ENCODE data around the gene SMAD4. TPM values are rescaled to one million over a fixed set of nuclear protein-coding genes. Genes with fewer than 3 reads are reported as not detected.

Gene SMAD4
- total and polyA plus RNA-seq, 2 donors (not counting 3 experiments of a cell fraction or from before 2014, with no cell fraction given): 63.5 to 82.8 TPM

GRCh38 chr18:51053814-51054213, 23.8 kb downstream of the SMAD4 start:
- no peaks in the 10 kb centered on the region for H4K20me1 ChIP-seq (replicated peaks; ENCODE audit: control insufficient read depth, extremely low read depth, insufficient read depth, low read length)
- DNase-seq (ENCODE audit: low read depth, low spot score) (no peak), FAIRE-seq (no peak)
- H3K79me2 ChIP-seq (ENCODE audit: control insufficient read depth, insufficient read depth, low read length): peaks cover 25% of the 10 kb centered on the region
- H3K9ac ChIP-seq (replicated peaks; ENCODE audit: extremely low read depth, insufficient read depth, low read length): no peak overlapping the region
- H3K4me3 ChIP-seq (replicated peaks in 1 of 3; ENCODE audit: insufficient read depth in 1 of 3, low read depth in 1 of 3, low read length in 3 of 3): no peak overlapping the region
- no peak overlapping the region for H3K27ac ChIP-seq (ENCODE audit: insufficient read depth, low read depth, low read length)
- H2AFZ ChIP-seq (ENCODE audit: low read depth, low read length): no peak overlapping the region
- H3K36me3 ChIP-seq (ENCODE audit: control insufficient read depth in 2 of 2, extremely low read depth in 1 of 2, insufficient read depth in 2 of 2, low read length in 2 of 2): peaks cover 2 to 7% of the 10 kb centered on the region in 2 experiments
- POLR2A ChIA-PET: interaction anchor here (0.6 kb wide), 1 partner anchor 30 kb away, joined by 3 read pairs; no protein-coding TSS in a partner anchor
- CTCF ChIA-PET: interaction anchor here (0.9 kb wide), 1 partner anchor 18 kb away, joined by 3 read pairs; no protein-coding TSS in a partner anchor
- intact Hi-C loops (cut with micrococcal nuclease) (no loop called here), dilution Hi-C loops (cut with MboI; ENCODE audit: extremely low pct_ligation_motif_present, low sequenced_read_pairs) (no loop called here)
- no peaks in the 10 kb centered on the region for H3K9me1 ChIP-seq (replicated peaks; ENCODE audit: control insufficient read depth, extremely low read depth, insufficient read depth, low read length)
- TF ChIP-seq POLR2A (IDR thresholded peaks at IDR 0.05; ENCODE audit: low read depth, low read length) (no peak), MYC (IDR thresholded peaks at IDR 0.05; ENCODE audit: low read depth, low read length) (no peak), GATA2 (IDR thresholded peaks at IDR 0.05; ENCODE audit: insufficient read depth, insufficient read length, low read depth, low read length) (no peak), EZH2 (IDR thresholded peaks at IDR 0.05; ENCODE audit: borderline replicate concordance, low read depth, low read length, severe bottlenecking) (no peak), JUN (IDR thresholded peaks at IDR 0.05; ENCODE audit: borderline replicate concordance, insufficient read depth, insufficient read length, low read depth) (no peak), FOS (IDR thresholded peaks at IDR 0.05; ENCODE audit: borderline replicate concordance, insufficient read depth, low read length) (no peak), CTCF (IDR thresholded peaks at IDR 0.05; ENCODE audit: extremely low read depth in 1 of 2, insufficient read depth in 1 of 2, low read depth in 1 of 2, low read length in 2 of 2) (no peak), POLR2AphosphoS5 (IDR thresholded peaks at IDR 0.05; ENCODE audit: insufficient read depth, low read depth, low read length) (no peak), MAX (IDR thresholded peaks at IDR 0.05; ENCODE audit: insufficient read depth, insufficient read length) (no peak)
- no peak overlapping the region for H3K4me2 ChIP-seq (ENCODE audit: insufficient read depth, low read length)
- H3K4me1 ChIP-seq (ENCODE audit: control insufficient read depth, extremely low read depth, insufficient read depth, low read length): no peaks in the 10 kb centered on the region
- no TSS peak for BruUV-seq (replicated peaks)
- H3K27me3 ChIP-seq (ENCODE audit: control insufficient read depth in 2 of 2, insufficient read depth in 2 of 2, low read length in 2 of 2): no peaks in the 10 kb centered on the region
- H3K9me3 ChIP-seq (replicated peaks; ENCODE audit: control insufficient read depth, insufficient read depth, low read length): no peaks in the 10 kb centered on the region
